ENCODE data around the gene PPP1R11. TPM values are rescaled to one million over a fixed set of nuclear protein-coding genes. Genes with fewer than 3 reads are reported as not detected.
"Not testable (repeated sequence)": the region's sequence is repeated elsewhere in the genome, so short reads cannot be mapped to it uniquely, and the experiment has no call there.

The PPP1R11 gene
- total RNA-seq (ENCODE audit: low replicate concordance): 19.0 and 52.5 TPM in 2 replicates

GRCh38 chr6:30066577-30067459 is at the start of gene PPP1R11:
TSS of gene PPP1R11 (plus strand) at chr6:30067198. CDS start at chr6:30067411, 213 bp downstream.
- no peak for TF ChIP-seq CTCF (IDR thresholded peaks at IDR 0.05; ENCODE audit: insufficient read depth, low read length)
- peak; percentile 99 for DNase-seq (ENCODE audit: low read depth)
- H3K4me3 ChIP-seq (ENCODE audit: low read depth, low read length): peak within 1 kb of the TSS; percentile 94

- no peak for DNase-seq (ENCODE audit: low read depth)
- TF ChIP-seq CTCF (IDR thresholded peaks at IDR 0.05; ENCODE audit: insufficient read depth, low read length): no peak
- H3K4me3 ChIP-seq (ENCODE audit: low read depth, low read length): no peak overlapping the region
These were observed 47.2 kb upstream of the PPP1R11 start for GRCh38 chr6:30019819-30020218.

- no peak overlapping the region for H3K4me3 ChIP-seq (ENCODE audit: low read depth, low read length)
- DNase-seq (ENCODE audit: low read depth): no peak
- TF ChIP-seq CTCF (IDR thresholded peaks at IDR 0.05; ENCODE audit: insufficient read depth, low read length): no peak
These were observed 46.4 kb upstream of the PPP1R11 start for GRCh38 chr6:30020626-30021025.

DNA sequence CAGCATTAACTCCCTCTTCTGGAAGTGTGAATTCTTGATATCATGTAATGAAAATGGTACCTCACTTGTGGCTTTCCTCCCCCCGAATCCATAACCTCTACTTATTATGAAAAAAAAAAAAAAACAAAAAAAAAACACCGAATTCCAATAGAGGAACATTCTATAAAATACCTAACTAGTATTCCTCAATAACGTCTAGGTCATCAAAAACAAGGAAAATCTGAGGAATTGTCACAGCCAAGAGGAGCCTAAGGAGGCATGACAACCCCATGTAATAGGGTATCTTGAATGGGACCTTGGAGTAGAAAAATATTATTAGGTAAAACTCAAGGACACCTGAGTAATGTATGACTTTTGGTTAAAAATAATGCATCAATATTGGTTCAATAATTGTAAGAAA is 44.8 kb upstream of the PPP1R11 start:
- no peak overlapping the region for H3K4me3 ChIP-seq (ENCODE audit: low read depth, low read length)
- DNase-seq (ENCODE audit: low read depth): no peak
- no peak for TF ChIP-seq CTCF (IDR thresholded peaks at IDR 0.05; ENCODE audit: insufficient read depth, low read length)

- not testable (repeated sequence) for DNase-seq (ENCODE audit: low read depth); H3K4me3 ChIP-seq (ENCODE audit: low read depth, low read length)
These were observed 44.3 kb upstream of the PPP1R11 start for GRCh38 chr6:30022712-30023111.

GRCh38 chr6:30025186-30025585 is 41.8 kb upstream of the PPP1R11 start:
- H3K4me3 ChIP-seq (ENCODE audit: low read depth, low read length): no peak overlapping the region
- no peak for DNase-seq (ENCODE audit: low read depth)
- no peak for TF ChIP-seq CTCF (IDR thresholded peaks at IDR 0.05; ENCODE audit: insufficient read depth, low read length)

- TF ChIP-seq CTCF (IDR thresholded peaks at IDR 0.05; ENCODE audit: insufficient read depth, low read length): no peak
- DNase-seq (ENCODE audit: low read depth): no peak
- H3K4me3 ChIP-seq (ENCODE audit: low read depth, low read length): no peak overlapping the region
These were observed 37.4 kb upstream of the PPP1R11 start for GRCh38 chr6:30029588-30029987.
